ENCODE results near the gene ADAMTSL1.
"Not testable (repeated sequence)": the region's sequence is repeated elsewhere in the genome, so short reads cannot be mapped to it uniquely, and the experiment has no call there.

Gene ADAMTSL1

GRCh38 chr9:18911714-18912342 is 437.9 kb downstream of the ADAMTSL1 start:
- DNase-seq = no peak

GRCh38 chr9:18920141-18921084 is 446.5 kb downstream of the ADAMTSL1 start:
- no peak for DNase-seq

- no peak for DNase-seq
Measured at GRCh38 chr9:18921366-18922075, 447.6 kb downstream of the ADAMTSL1 start.

DNA sequence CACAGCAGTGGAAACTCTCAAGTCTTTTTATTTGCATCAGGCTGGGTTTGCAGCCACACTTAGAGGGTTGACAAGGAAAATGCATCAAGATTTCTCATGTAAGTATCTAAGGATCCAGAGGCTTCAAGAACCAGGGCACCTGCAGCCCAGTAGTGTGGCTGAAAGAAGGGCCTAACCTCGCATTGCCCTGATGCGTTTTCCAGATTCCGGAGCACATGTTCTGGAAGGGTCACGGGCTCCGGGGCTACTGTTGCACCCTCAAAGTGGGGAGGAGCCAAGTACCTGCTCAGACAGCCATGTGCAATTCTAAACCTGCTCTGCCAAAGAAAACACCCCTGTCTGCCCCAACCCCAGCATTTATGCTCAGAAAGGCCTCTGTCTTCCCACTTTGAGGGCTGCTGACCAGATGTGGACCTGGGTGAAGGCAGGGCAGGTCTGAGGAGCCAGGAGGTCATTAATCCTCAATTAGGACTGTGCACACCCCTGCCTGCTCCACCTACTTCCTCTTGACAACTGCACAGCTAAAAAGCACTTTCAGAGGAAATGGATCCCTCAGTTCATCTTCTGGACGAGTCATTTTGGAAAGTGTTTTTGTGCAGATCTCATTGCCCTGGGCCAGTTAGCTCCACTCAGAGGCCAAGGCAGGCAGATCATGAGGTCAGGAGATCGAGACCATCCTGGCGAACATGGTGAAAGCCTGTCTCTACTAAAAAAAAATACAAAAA is 448.4 kb downstream of the ADAMTSL1 start:
- no peak for DNase-seq

- no peak for DNase-seq
Measured at GRCh38 chr9:18923167-18923566, 449.2 kb downstream of the ADAMTSL1 start.

GRCh38 chr9:18923671-18924430 is 449.9 kb downstream of the ADAMTSL1 start:
- no peak for DNase-seq

- DNase-seq = no peak
Measured at GRCh38 chr9:18925880-18926279, 451.9 kb downstream of the ADAMTSL1 start.

DNA sequence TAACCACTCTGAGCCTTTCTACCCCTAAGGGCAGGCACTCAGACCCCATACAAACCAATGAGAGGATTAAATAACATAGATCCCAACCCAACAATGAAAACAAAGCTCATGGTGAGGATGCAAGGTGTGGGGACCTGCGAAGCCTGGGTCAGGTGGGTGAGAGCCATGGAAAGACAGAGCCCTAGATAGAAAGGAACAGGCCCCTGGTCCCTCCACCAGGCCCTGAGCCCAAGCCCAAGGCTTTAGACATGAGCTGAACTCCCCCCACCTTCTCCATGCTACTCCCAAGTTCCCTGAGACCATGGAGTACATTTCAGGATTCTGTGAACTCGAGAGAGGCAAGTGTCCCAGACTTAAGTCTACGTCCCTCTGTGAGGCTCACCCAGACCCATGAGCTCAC is 452.6 kb downstream of the ADAMTSL1 start:
- DNase-seq = no peak

DNA sequence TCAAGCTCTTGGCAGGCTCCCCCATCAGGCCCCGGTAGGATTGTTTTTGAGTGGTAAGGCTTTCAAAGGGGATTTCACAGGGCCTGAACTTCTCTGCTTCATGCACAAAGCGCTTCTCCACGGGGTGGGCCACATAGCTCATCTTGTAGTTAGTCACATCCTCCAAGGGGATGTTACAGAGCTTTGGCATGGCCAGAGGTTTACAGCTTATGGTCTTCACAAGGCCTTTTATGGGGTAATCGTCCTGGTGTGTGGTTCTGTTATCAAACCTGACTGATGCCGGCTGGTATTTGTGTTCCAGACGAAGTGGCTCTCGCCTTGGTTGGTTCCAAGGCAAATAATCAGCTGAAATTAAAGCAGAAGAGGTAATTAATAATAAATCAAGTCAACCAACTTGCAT is 454.8 kb downstream of the ADAMTSL1 start:
- DNase-seq = no peak

- DNase-seq = not testable (repeated sequence)
Measured at GRCh38 chr9:18930611-18931010, 456.7 kb downstream of the ADAMTSL1 start.

DNA sequence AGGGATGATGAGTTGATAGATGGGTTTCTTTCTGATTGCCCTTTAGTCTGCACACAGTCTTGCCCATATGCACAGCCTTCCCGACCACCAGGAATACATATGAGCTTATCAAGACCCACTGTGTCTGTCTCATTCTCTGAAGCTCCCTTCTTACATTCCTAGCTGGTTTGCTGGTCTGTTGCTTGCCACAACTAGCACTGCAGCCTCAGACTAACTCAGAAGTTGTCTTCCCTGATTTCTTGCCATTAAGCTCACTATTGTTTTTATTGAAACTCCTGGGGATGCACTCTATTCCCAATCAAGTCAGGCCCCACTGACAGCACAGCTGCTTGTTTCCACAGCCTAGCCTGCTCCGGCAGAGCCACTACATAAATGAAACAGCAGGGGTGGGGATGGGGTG is 461.6 kb downstream of the ADAMTSL1 start:
- DNase-seq = no peak

DNA sequence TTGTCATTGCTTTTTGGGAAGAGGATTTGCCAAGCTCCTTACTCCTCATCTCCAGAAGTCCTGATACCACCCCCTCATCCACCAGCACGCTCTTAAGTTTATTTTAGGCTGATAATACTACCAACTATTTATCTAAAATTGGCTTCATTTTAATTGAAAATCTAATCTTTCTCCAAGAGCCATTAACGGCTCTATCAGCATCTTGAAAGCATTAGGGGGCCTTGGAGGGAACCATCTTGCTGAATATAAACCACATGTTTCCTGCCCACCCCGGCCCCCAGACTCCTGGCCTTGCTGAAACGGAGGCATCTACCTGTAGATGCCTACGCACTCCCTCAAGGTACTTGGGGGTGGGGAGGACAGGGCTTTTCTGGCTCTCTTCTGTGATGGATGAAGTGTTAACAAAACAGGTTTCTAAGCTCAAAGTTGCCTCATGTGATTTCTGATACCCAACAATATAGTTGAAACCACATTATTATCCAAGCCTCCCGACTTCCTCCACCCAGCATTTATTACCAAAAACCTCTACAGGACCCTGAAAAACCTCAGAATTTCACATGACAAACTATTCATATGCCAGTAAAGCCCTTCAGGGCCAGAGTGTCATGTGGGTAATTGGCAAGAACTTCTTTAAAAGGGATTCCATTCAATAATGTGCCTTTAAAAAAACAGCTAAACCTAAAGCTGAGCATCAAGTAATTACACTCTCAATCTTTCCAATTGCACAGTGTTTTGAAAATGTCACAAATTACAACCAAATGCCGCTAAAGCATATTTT is 462.3 kb downstream of the ADAMTSL1 start:
- DNase-seq = no peak

DNA sequence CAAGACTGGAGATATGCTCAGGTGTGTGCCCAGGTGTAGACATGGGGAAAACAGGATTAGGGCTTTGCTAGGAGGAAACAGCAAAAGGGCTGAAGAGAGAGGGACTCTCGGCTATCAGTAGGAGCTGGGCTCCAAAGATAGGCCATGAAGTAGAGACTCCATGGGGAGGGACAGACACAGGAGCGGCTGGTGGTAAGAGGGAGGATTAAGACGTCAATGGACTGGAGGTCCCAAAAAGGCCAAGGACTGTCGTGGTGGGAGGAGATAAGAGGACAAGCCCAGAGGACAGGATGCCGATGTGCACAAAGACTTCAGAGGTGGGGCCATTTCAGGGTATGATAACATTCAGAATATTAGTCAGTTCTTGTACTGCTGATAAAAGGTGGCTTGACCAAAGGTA is 466.0 kb downstream of the ADAMTSL1 start:
- DNase-seq = no peak

GRCh38 chr9:18941060-18941740 is 467.2 kb downstream of the ADAMTSL1 start:
- no peak for DNase-seq

DNA sequence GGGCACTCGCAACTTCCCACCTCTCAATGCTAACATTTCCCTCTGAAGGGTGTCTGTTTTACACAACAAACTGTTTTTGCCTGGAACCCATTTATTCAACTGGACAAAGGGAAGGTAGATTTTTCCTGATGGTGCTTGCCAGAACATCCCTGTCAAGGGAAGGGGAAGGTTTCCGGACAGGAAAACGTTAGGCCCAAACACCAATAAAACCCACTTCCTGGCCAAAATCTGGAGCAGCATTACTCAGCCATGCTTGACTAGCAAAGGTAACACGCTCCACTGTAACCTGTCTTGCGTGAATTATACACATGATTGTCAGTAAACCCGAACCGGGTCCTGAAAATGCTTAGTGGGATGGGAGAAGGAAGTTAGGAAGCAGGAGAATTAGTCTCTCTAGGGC is 468.8 kb downstream of the ADAMTSL1 start:
- no peak for DNase-seq

DNA sequence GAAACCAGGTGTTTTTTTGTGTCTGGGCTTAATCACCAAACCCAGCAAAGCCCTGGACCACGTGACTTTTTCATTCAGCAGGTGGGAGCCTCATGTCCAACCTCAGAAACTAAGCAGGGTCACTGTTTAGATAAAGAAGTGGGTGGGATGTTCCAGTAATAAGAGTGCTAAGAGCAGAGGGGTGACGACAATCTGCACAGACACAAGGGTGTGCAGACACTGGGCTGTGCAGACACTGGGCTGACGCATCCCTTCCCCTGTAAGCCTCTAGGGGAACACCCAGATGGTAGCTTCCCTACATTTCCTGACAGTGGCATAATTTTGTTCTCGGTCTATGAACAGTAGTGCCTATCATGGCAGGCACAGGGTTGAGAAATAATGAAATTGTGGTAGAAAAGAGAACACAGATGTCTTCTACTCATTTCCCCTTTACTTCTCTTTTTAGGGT is 474.0 kb downstream of the ADAMTSL1 start:
- no peak for DNase-seq

- no peak for DNase-seq
Measured at GRCh38 chr9:18951936-18952335, 478.0 kb downstream of the ADAMTSL1 start.

DNA sequence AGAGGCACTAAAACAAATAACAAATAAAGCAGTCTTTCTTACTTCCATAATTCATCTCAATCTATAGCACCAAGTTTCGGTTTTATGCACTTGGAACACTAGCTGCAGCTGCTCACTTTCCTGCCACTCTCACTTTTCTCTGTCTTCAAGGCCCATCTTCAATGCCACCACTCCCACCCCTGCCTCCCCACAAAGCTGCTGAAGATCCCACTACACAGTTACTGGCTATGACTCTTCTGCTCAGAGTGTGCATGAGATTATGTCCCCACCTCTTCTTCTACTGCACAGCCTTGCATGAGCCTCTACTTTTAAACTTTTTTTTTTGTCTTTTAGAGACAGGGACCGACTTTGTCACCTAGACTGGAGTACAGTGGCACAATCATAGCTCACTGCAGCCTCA is 481.7 kb downstream of the ADAMTSL1 start:
- DNase-seq = no peak
